ENCODE measurements around the gene ISCU. TPM values are rescaled to one million over a fixed set of nuclear protein-coding genes. Genes with fewer than 3 reads are reported as not detected.
"Not testable (repeated sequence)": the region's sequence is repeated elsewhere in the genome, so short reads cannot be mapped to it uniquely, and the experiment has no call there.

Gene ISCU
- total RNA-seq, 6 experiments from 2014 or later: 36.7 to 81.8 (median 58.4) TPM

- peaks cover 0 to 38% (median 17%) of the 10 kb centered on the region in 4 donors for H3K36me3 ChIP-seq
- intact Hi-C loops (cut with DNase I): no loop called here
These were observed 13.4 kb upstream of the ISCU start for GRCh38 chr12:108548954-108549521.

GRCh38 chr12:108551535-108551934 is 10.9 kb upstream of the ISCU start:
- no peak overlapping the region for H3K27ac ChIP-seq
- no peak overlapping the region for H3K4me3 ChIP-seq
- H3K9me3 ChIP-seq: no peaks in the 10 kb centered on the region
- H3K4me1 ChIP-seq: no peaks in the 10 kb centered on the region
- TF ChIP-seq, protein P1, sequence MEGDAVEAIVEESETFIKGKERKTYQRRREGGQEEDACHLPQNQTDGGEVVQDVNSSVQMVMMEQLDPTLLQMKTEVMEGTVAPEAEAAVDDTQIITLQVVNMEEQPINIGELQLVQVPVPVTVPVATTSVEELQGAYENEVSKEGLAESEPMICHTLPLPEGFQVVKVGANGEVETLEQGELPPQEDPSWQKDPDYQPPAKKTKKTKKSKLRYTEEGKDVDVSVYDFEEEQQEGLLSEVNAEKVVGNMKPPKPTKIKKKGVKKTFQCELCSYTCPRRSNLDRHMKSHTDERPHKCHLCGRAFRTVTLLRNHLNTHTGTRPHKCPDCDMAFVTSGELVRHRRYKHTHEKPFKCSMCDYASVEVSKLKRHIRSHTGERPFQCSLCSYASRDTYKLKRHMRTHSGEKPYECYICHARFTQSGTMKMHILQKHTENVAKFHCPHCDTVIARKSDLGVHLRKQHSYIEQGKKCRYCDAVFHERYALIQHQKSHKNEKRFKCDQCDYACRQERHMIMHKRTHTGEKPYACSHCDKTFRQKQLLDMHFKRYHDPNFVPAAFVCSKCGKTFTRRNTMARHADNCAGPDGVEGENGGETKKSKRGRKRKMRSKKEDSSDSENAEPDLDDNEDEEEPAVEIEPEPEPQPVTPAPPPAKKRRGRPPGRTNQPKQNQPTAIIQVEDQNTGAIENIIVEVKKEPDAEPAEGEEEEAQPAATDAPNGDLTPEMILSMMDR (IDR thresholded peaks at IDR 0.05): no peak
- no peak for TF ChIP-seq POLR2A (IDR thresholded peaks at IDR 0.05)
- no peaks in the 10 kb centered on the region for H3K27me3 ChIP-seq
- H3K36me3 ChIP-seq: peaks cover 0 to 20% (median 7%) of the 10 kb centered on the region in 4 donors
- DNase-seq (no peak), ATAC-seq (no peak)
- WGBS (ENCODE audit: insufficient coverage, low coverage, low lambda C conversion rate, missing lambda C conversion rate): 72% methylated on average over 5 of the region's 5 CpGs
- intact Hi-C loops (cut with DNase I): no loop called here

More at GRCh38 chr12:108548954-108549521, 13.4 kb upstream of the ISCU start:
- Histone ChIP-seq H3K4me3 (no peak overlapping the region), H3K27me3 (no peaks in the 10 kb centered on the region), H3K9me3 (no peaks in the 10 kb centered on the region), H3K4me1 (no peaks in the 10 kb centered on the region), H3K27ac (no peak overlapping the region)
- TF ChIP-seq POLR2A (IDR thresholded peaks at IDR 0.05): no peak
- TF ChIP-seq, protein P1 (IDR thresholded peaks at IDR 0.05): no peak
- no peak for ATAC-seq
- WGBS (ENCODE audit: insufficient coverage, low coverage, low lambda C conversion rate, missing lambda C conversion rate): 72% methylated on average over 7 of the region's 7 CpGs
- no peak for DNase-seq

- no peaks in the 10 kb centered on the region for H3K9me3 ChIP-seq
- no peak overlapping the region for H3K4me3 ChIP-seq
- ATAC-seq (no peak), DNase-seq (no peak)
- peaks cover 0 to 3% (median 0%) of the 10 kb centered on the region in 4 donors for H3K36me3 ChIP-seq
- no peaks in the 10 kb centered on the region for H3K27me3 ChIP-seq
- no peak for TF ChIP-seq POLR2A (IDR thresholded peaks at IDR 0.05)
- TF ChIP-seq, protein P1 (IDR thresholded peaks at IDR 0.05): no peak
- H3K27ac ChIP-seq: no peak overlapping the region
- intact Hi-C loops (cut with DNase I): no loop called here
- WGBS (ENCODE audit: insufficient coverage, low coverage, low lambda C conversion rate, missing lambda C conversion rate): 84% methylated on average over 5 of the region's 5 CpGs
- H3K4me1 ChIP-seq: no peaks in the 10 kb centered on the region
These were observed 8.6 kb upstream of the ISCU start for GRCh38 chr12:108553799-108554198.

DNA sequence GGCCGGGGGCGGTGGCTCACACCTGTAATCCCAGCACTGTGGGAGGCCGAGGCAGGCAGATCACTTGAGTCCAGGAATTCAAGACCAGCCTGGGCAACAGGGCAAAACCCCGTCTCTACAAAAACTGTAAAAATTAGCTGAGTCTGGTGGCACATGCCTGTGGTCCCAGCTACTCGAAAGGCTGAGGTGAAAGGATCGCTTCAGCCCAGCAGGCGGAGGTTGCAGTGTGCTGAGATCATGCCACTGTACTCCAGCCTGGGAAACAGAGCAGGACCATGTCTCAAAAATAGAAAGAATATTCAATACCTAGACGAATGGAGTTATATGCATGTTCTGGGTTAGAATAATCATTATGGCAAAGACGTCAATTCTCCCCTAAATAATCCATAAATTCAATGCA is 7.0 kb upstream of the ISCU start:
- H3K27me3 ChIP-seq; DNase-seq; ATAC-seq; H3K36me3 ChIP-seq; H3K4me3 ChIP-seq; intact Hi-C loops (cut with DNase I); H3K9me3 ChIP-seq; H3K27ac ChIP-seq: not testable (repeated sequence)
- peaks cover 0 to 15% (median 4%) of the 10 kb centered on the region in 4 donors for H3K4me1 ChIP-seq
- WGBS (ENCODE audit: insufficient coverage, low coverage, low lambda C conversion rate, missing lambda C conversion rate): 90% methylated on average over 9 of the region's 9 CpGs

DNA sequence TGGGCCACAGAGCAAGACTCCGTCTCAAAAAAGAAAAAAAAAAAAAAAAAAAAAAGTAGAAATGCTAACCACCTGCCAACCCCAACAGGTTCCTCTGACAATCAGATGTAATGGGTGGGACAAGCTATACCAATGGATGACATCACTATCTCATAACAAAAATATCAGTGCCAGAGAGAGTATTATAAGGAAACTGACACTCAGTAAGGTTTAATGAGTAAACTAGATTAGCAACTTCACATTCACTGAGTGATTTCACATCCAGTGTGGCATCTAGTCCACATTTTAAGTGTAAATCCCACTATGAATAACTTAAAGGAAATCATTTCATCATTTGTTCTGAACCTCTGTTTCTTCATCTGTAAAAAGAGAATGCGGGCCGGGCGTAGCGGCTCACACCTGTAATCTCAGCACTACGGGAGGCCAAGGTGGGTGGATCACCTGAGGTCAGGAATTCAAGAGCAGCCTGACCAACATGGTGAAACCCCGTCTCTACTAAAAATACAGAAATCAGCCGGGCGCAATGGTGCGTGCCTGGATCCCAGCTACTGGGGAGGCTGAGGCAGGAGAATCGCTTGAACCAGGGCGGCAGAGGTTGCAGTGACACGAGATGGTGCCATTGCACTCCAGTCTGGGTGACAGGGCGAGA is 3.3 kb upstream of the ISCU start:
- 73% methylated on average over 5 of the region's 14 CpGs for WGBS (ENCODE audit: insufficient coverage, low coverage, low lambda C conversion rate, missing lambda C conversion rate)
- no peak overlapping the region for H3K4me3 ChIP-seq
- DNase-seq (no peak), ATAC-seq (no peak)
- H3K27ac ChIP-seq: no peak overlapping the region
- H3K4me1 ChIP-seq: peaks cover 0 to 22% (median 7%) of the 10 kb centered on the region in 4 donors
- no peaks in the 10 kb centered on the region for H3K27me3 ChIP-seq
- H3K36me3 ChIP-seq: no peaks in the 10 kb centered on the region
- no peaks in the 10 kb centered on the region for H3K9me3 ChIP-seq
- no peak for TF ChIP-seq POLR2A (IDR thresholded peaks at IDR 0.05)
- TF ChIP-seq, protein P1 (IDR thresholded peaks at IDR 0.05): no peak
- intact Hi-C loops (cut with DNase I): no loop called here
